Brain microvascular endothelial cell (primary cell): ENCODE data around the gene SCARB1.

Source experiments
- DNase-seq: peaks from one replicate; pipeline ENCODE4 v3.0.0-alpha.2; 2020
- H3K27ac ChIP-seq: fragments of 250-450 bp; sonication (Bioruptor Pico); 2 replicates; pipeline ENCODE4 v1.5.1; 2020; ENCODE audit warnings: mild to moderate bottlenecking, moderate library complexity
- H3K27me3 ChIP-seq: fragments of 250-450 bp; sonication (Bioruptor Pico); replicated peaks from 2 replicates; pipeline ENCODE4 v1.5.1; 2020; ENCODE audit warnings: mild to moderate bottlenecking
- H3K36me3 ChIP-seq: fragments of 250-450 bp; sonication (Bioruptor Pico); replicated peaks from 2 replicates; pipeline ENCODE4 v1.5.1; 2020; ENCODE audit warnings: mild to moderate bottlenecking
- H3K4me3 ChIP-seq: 2 replicates; pipeline ENCODE4 v1.5.1; 2011; ENCODE audit warnings: low read depth, mild to moderate bottlenecking, control low read depth, low read length, moderate library complexity
- in situ Hi-C: cut with HindIII; loops from 2 replicates; pipeline ENCODE4 v1.10.0; 2017; ENCODE audit warnings: low sequenced_read_pairs, low pct_ligation_motif_present
- TF ChIP-seq, protein P1 (sequence below): IDR thresholded peaks from 2 replicates; pipeline ENCODE4 v1.5.1; 2011; ENCODE audit warnings: low read depth, mild to moderate bottlenecking, moderate library complexity, low read length, control low read depth, inconsistent platforms; ENCODE audit errors: missing control alignments

Gene SCARB1

DNA sequence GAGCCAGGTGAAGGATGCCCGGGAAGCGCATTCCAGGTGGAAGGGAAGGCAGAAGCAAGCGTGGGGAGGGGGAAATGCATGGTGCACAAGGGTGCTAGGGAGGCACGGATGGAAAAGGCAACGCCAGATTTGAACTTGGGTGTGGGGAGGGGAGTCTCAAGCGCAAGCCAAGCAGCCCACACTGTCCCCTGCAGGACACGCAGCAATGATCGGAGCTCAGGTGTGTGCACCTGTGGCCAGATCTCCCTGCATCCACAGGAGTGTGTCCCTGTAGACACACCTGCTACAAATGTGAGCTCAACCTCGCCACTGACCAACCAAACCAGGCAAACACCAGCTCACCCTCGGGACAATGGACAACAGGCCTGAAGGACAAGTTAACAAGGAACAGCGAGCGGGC lies 63.2 kb downstream of the SCARB1 start:
- TF ChIP-seq, protein P1, sequence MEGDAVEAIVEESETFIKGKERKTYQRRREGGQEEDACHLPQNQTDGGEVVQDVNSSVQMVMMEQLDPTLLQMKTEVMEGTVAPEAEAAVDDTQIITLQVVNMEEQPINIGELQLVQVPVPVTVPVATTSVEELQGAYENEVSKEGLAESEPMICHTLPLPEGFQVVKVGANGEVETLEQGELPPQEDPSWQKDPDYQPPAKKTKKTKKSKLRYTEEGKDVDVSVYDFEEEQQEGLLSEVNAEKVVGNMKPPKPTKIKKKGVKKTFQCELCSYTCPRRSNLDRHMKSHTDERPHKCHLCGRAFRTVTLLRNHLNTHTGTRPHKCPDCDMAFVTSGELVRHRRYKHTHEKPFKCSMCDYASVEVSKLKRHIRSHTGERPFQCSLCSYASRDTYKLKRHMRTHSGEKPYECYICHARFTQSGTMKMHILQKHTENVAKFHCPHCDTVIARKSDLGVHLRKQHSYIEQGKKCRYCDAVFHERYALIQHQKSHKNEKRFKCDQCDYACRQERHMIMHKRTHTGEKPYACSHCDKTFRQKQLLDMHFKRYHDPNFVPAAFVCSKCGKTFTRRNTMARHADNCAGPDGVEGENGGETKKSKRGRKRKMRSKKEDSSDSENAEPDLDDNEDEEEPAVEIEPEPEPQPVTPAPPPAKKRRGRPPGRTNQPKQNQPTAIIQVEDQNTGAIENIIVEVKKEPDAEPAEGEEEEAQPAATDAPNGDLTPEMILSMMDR = no peak
- Histone ChIP-seq H3K36me3 (peaks cover 9% of the 10 kb centered on the region), H3K4me3 (no peak overlapping the region), H3K27me3 (no peaks in the 10 kb centered on the region), H3K27ac (no peak overlapping the region)
- no peak for DNase-seq
- in situ Hi-C loops = no loop called here

DNA sequence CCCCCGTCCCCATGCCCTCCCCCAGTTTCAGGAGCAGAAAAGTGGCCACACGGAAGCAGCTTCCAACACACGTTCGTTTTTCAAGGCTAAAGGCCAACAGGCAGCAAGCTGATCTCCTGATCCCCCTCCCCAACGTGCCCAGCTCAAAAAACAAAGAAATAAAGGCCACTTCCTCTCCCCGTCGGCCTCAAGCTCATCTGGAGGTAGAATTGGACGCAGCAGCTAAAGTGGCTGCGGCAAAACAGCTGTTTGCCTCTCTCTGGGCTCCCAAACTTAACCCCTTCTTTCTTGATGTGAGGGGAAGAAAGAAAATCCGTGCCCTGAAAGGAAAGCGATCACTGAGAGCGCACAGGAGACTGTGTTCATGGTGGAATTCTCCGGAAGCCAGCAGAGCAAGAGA lies 66.3 kb downstream of the SCARB1 start:
- no peak overlapping the region for H3K27ac ChIP-seq
- H3K36me3 ChIP-seq = peaks cover 2% of the 10 kb centered on the region
- no peaks in the 10 kb centered on the region for H3K27me3 ChIP-seq
- in situ Hi-C loops = no loop called here
- TF ChIP-seq, protein P1 = no peak
- H3K4me3 ChIP-seq = no peak overlapping the region
- DNase-seq = no peak

DNA sequence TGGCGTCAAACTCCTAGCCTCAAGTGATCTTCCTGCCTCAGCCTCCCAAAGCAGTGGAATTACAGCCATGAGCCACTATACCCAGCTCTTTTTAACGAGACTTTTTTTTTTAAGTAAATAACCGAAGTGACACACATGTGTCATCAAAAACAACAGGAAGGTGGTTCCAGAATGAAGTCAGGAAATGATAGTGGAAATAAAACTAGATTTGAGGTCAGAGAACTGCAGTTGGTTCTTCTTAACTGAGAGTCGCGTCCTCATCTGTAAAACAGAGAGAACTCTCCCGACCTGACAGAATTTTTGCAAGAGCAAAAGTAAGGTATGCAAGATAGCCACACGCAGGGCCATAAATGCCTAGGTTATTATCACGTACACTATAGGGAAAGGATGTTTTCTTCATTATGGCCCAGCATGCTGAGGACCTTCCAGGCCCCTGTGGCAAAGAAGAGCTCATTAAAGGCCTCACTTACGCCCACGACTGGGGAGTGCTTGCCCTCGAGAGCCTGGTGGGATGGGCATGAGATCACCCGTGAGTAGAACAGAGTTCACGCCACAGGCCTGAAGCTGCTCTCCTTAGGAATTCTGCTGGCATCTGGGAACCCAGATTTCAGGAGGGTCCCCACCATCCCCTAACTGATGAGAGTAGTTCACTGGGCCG lies 67.2 kb downstream of the SCARB1 start:
- H3K36me3 ChIP-seq = peaks cover 6% of the 10 kb centered on the region
- DNase-seq = no peak
- in situ Hi-C loops = no loop called here

DNA sequence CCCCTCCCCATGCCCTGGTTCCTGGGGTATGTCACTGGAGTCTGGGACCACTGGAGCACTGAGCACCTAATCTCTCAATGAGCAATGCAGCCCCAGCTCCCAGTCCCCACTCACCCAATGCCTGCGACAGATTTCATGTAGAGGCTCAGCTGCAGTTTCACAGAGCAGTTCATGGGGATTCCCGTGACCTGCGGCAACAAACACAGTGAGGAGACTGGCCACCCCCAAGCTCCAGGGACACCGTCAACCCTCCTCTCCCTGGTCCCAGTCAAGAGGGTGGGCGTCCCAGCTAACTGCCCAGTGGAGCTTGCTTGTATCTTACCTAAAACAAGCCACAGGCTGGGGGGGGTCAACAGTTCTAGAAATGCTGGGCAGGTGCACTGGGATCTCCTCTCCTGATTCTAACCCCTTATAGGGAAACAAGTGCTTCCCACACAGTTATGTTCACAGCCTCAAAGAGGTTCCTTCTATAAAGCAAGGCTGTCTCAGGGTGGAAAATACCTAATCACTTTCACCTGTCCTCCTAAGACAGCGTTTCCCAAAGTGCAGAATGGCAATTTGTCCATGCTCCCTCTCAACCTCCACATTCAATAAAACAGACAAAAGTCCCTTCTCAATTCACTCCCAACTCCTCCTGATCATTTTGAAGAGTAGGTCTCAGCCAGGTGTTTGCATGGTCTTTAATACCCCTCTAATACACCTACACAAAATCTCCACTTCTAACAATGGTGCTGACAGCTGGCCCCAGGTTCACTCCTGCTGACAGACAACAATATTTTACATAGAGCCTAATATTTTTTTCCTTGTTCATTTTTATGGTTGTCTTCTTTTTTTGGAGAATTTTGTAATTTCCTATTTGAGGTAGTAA lies 68.3 kb downstream of the SCARB1 start:
- Histone ChIP-seq H3K4me3 (no peak overlapping the region), H3K27ac (no peak overlapping the region), H3K27me3 (no peaks in the 10 kb centered on the region), H3K36me3 (peaks cover 10% of the 10 kb centered on the region)
- TF ChIP-seq, protein P1 = no peak
- in situ Hi-C loops = no loop called here
- DNase-seq = no peak

More for the DNA sequence above, 67.2 kb downstream of the SCARB1 start:
- TF ChIP-seq, protein P1 = no peak
- Histone ChIP-seq H3K27me3 (no peaks in the 10 kb centered on the region), H3K4me3 (no peak overlapping the region), H3K27ac (no peak overlapping the region)

DNA sequence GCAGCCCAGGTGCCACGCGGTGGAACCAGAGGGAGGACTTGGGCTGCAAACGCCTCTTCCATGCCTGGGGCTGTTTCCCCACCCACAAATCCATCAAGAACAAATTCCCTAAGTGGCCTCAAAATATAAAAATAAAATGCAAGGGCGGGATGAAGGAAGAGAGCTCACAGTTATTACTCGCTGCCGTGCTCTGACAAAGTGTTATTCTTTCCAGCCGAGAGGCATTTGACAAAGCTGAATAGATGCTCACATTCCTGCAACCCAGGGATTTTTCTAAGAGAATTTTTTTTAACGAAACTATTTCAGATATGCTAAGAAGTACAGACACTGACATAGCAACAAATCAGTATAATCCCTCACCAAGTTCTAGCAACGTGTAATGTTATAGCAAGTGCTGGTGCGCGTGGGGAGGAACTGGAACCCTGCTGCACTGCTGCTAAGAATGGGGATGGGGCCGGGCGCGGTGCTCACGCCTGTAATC lies 70.7 kb downstream of the SCARB1 start:
- in situ Hi-C loops = no loop called here
- Histone ChIP-seq H3K4me3 (no peak overlapping the region), H3K27me3 (no peaks in the 10 kb centered on the region), H3K36me3 (peaks cover 10% of the 10 kb centered on the region), H3K27ac (no peak overlapping the region)
- DNase-seq = peak; percentile 46
- TF ChIP-seq, protein P1 = no peak
